Uterus (tissue), 4 donors: Measurements from ENCODE around the gene PLBD1. TPM values are rescaled to one million over a fixed set of nuclear protein-coding genes. Genes with fewer than 3 reads are reported as not detected.
A peak's percentile ranks its signal among the peaks of the same experiment; 100 is the strongest.

Experiments
- DNase-seq, 2 donors: peaks; one replicate each; pipeline ENCODE4 v3.0.0-alpha.2; 2019 to 2020
- H3K27ac ChIP-seq, 2 donors: fragments of 200-600 bp; sonication (generic); 1 replicate in 1 of 2; 2 replicates in 1 of 2; pipeline ENCODE4 v1.5.1; 2016 to 2018
- H3K27me3 ChIP-seq, 2 donors: fragments of 200-600 bp; sonication (generic); one replicate each; pipeline ENCODE4 v1.5.1; 2018 to 2019; ENCODE audit warnings: control low read depth in 1 of 2
- H3K36me3 ChIP-seq, 2 donors: fragments of 200-600 bp; sonication (generic); one replicate each; pipeline ENCODE4 v1.5.1; 2019; ENCODE audit warnings: control low read depth in 1 of 2
- H3K4me1 ChIP-seq, 2 donors: fragments of 200-600 bp; sonication (generic); one replicate each; pipeline ENCODE4 v1.5.1; 2018 to 2019; ENCODE audit warnings: control low read depth in 1 of 2
- H3K4me3 ChIP-seq, 2 donors: fragments of 200-600 bp; sonication (generic); 1 replicate in 1 of 2; 2 replicates in 1 of 2; pipeline ENCODE4 v1.5.1; 2018 to 2019; ENCODE audit warnings: mild to moderate bottlenecking in 1 of 2
- H3K9me3 ChIP-seq, 2 donors: fragments of 200-600 bp; sonication (generic); one replicate each; pipeline ENCODE4 v1.5.1; 2019; ENCODE audit warnings: control low read depth in 1 of 2
- CTCF ChIP-seq, 4 experiments: fragments of 200-600 bp in 2 of 4; fragments of 450-650 bp in 2 of 4; sonication (generic) in 2 of 4; IDR thresholded peaks; one replicate each; pipeline ENCODE4 v1.5.1; 2016 to 2019; ENCODE audit warnings: antibody characterized with exemption in 4 of 4, mild to moderate bottlenecking in 2 of 4, moderate library complexity in 1 of 4
- POLR2A ChIP-seq, 2 donors: fragments of 450-650 bp; IDR thresholded peaks; one replicate each; pipeline ENCODE4 v1.6.1; 2016; ENCODE audit warnings: antibody characterized with exemption in 2 of 2, mild to moderate bottlenecking in 1 of 2, moderate library complexity in 1 of 2
- intact Hi-C: fragments of 100-400 bp; cut with DNase I; formaldehyde crosslinking; loops from one replicate; pipeline ENCODE4 v1.15.1; 2023; ENCODE audit warnings: low total_unique reads
- total RNA-seq, 4 donors: library from RNA; depleted of rRNA in 3 of 4; stranded (reverse); fragments of >200 nt in 3 of 4; gene quantifications; one replicate each; pipeline versions ENCODE4 v1.1.0 to v1.2.4, GENCODE V29; 2014 to 2023
- donor health status: DM: yes; HTN: yes; CAD: no.

The PLBD1 gene
- total RNA-seq, 4 donors from 2014 or later, result 3.2 to 51.2 (median 19.0) TPM

- DNase-seq, result no peak
These were observed 5.9 kb downstream of the PLBD1 start for GRCh38 chr12:14561677-14562238.

GRCh38 chr12:14560904-14561574 lies 6.6 kb downstream of the PLBD1 start:
- no peaks in the 10 kb centered on the region for H3K9me3 ChIP-seq
- DNase-seq, result no peak

More at GRCh38 chr12:14561677-14562238, 5.9 kb downstream of the PLBD1 start:
- H3K36me3 ChIP-seq, result no peaks in the 10 kb centered on the region
- H3K9me3 ChIP-seq, result no peaks in the 10 kb centered on the region
- H3K27ac ChIP-seq, result no peak overlapping the region
- TF ChIP-seq POLR2A (IDR thresholded peaks at IDR 0.05) (no peak), CTCF (IDR thresholded peaks at IDR 0.05) (no peak)
- intact Hi-C loops, result no loop called here
- no peak overlapping the region for H3K4me3 ChIP-seq
- no peaks in the 10 kb centered on the region for H3K4me1 ChIP-seq
- no peaks in the 10 kb centered on the region for H3K27me3 ChIP-seq

GRCh38 chr12:14558473-14558959 lies 9.2 kb downstream of the PLBD1 start:
- no peak for DNase-seq
- Histone ChIP-seq H3K4me1 (no peaks in the 10 kb centered on the region), H3K4me3 (no peak overlapping the region), H3K27me3 (no peaks in the 10 kb centered on the region), H3K36me3 (no peaks in the 10 kb centered on the region), H3K27ac (no peak overlapping the region), H3K9me3 (no peaks in the 10 kb centered on the region)
- intact Hi-C loops, result no loop called here
- TF ChIP-seq CTCF (IDR thresholded peaks at IDR 0.05) (no peak), POLR2A (IDR thresholded peaks at IDR 0.05) (no peak)

More at GRCh38 chr12:14560904-14561574, 6.6 kb downstream of the PLBD1 start:
- Histone ChIP-seq H3K36me3 (no peaks in the 10 kb centered on the region), H3K27ac (no peak overlapping the region), H3K4me3 (no peak overlapping the region), H3K27me3 (no peaks in the 10 kb centered on the region), H3K4me1 (no peaks in the 10 kb centered on the region)
- intact Hi-C loops, result no loop called here
- TF ChIP-seq POLR2A (IDR thresholded peaks at IDR 0.05), result no peak
- TF ChIP-seq CTCF (IDR thresholded peaks at IDR 0.05), result no peak

- H3K36me3 ChIP-seq, result no peaks in the 10 kb centered on the region
- no peaks in the 10 kb centered on the region for H3K4me1 ChIP-seq
- no peaks in the 10 kb centered on the region for H3K9me3 ChIP-seq
- TF ChIP-seq CTCF (IDR thresholded peaks at IDR 0.05) (no peak), POLR2A (IDR thresholded peaks at IDR 0.05) (no peak)
- intact Hi-C loops, result no loop called here
- H3K27me3 ChIP-seq, result no peaks in the 10 kb centered on the region
- no peak overlapping the region for H3K4me3 ChIP-seq
- no peak for DNase-seq
- H3K27ac ChIP-seq, result no peak overlapping the region
These were observed 9.7 kb downstream of the PLBD1 start for GRCh38 chr12:14557966-14558365.

GRCh38 chr12:14554281-14555007 lies 13.2 kb downstream of the PLBD1 start:
- Histone ChIP-seq H3K4me1 (no peaks in the 10 kb centered on the region), H3K27me3 (no peaks in the 10 kb centered on the region), H3K9me3 (no peaks in the 10 kb centered on the region), H3K36me3 (no peaks in the 10 kb centered on the region), H3K27ac (no peak overlapping the region), H3K4me3 (no peak overlapping the region)
- intact Hi-C loops, result no loop called here
- peak; percentile 20 to 36 for DNase-seq
- TF ChIP-seq POLR2A (IDR thresholded peaks at IDR 0.05) (no peak), CTCF (IDR thresholded peaks at IDR 0.05) (no peak)
